WERI-Rb-1 (cell line): ENCODE results near the gene PPP2R2B.

ENCODE experiments used
- DNase-seq: peaks from one replicate; pipeline ENCODE4 v3.0.0-alpha.2; 2020
- H3K27ac ChIP-seq: fragments of 250-450 bp; sonication (Bioruptor Pico); 2 replicates; pipeline ENCODE4 v1.5.1; 2020; ENCODE audit warnings: mild to moderate bottlenecking, moderate library complexity
- H3K27me3 ChIP-seq: fragments of 250-450 bp; sonication (Bioruptor Pico); 2 replicates; pipeline ENCODE4 v1.5.1; 2021; ENCODE audit warnings: mild to moderate bottlenecking, low read depth, moderate library complexity; ENCODE audit not compliant: insufficient read depth, severe bottlenecking
- H3K36me3 ChIP-seq: fragments of 250-450 bp; sonication (Bioruptor Pico); 2 replicates; pipeline ENCODE4 v1.5.1; 2020; ENCODE audit warnings: mild to moderate bottlenecking, moderate library complexity
- H3K4me3 ChIP-seq: 2 replicates; pipeline ENCODE4 v1.5.1; 2011; ENCODE audit warnings: low read depth, mild to moderate bottlenecking, control low read depth, low read length
- H3K9me3 ChIP-seq: fragments of 250-450 bp; sonication (Bioruptor Pico); 2 replicates; pipeline ENCODE4 v1.5.1; 2021; ENCODE audit warnings: mild to moderate bottlenecking, moderate library complexity; ENCODE audit not compliant: severe bottlenecking
- TF ChIP-seq, protein P1 (sequence below): IDR thresholded peaks from 2 replicates; pipeline ENCODE4 v1.5.1; 2011; ENCODE audit warnings: low read depth, mild to moderate bottlenecking, control low read depth, inconsistent platforms, low read length

The PPP2R2B gene

DNA sequence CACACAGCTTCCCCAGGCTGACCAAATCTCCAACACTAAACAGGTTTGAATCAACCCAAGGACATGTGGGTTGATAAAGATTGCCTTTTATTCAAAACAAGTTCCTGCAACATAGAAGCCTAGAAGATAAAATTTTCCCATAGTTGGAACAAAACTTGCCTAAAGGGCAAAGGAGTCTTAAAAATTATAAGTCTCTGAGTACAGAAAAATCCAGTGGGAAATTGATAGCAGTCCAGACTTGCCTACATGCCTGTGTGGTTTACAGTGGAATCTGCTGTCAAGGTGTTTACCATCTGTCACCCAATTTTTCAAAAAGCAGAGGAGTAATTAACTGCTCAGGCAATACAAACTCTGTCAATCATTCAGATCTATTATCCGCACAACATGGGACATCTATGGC lies 168.2 kb downstream of the PPP2R2B start:
- no peaks in the 10 kb centered on the region for H3K27me3 ChIP-seq
- no peaks in the 10 kb centered on the region for H3K9me3 ChIP-seq
- TF ChIP-seq, protein P1, sequence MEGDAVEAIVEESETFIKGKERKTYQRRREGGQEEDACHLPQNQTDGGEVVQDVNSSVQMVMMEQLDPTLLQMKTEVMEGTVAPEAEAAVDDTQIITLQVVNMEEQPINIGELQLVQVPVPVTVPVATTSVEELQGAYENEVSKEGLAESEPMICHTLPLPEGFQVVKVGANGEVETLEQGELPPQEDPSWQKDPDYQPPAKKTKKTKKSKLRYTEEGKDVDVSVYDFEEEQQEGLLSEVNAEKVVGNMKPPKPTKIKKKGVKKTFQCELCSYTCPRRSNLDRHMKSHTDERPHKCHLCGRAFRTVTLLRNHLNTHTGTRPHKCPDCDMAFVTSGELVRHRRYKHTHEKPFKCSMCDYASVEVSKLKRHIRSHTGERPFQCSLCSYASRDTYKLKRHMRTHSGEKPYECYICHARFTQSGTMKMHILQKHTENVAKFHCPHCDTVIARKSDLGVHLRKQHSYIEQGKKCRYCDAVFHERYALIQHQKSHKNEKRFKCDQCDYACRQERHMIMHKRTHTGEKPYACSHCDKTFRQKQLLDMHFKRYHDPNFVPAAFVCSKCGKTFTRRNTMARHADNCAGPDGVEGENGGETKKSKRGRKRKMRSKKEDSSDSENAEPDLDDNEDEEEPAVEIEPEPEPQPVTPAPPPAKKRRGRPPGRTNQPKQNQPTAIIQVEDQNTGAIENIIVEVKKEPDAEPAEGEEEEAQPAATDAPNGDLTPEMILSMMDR: no peak
- no peak for DNase-seq
- H3K4me3 ChIP-seq: no peak overlapping the region
- no peaks in the 10 kb centered on the region for H3K36me3 ChIP-seq
- H3K27ac ChIP-seq: no peak overlapping the region

DNA sequence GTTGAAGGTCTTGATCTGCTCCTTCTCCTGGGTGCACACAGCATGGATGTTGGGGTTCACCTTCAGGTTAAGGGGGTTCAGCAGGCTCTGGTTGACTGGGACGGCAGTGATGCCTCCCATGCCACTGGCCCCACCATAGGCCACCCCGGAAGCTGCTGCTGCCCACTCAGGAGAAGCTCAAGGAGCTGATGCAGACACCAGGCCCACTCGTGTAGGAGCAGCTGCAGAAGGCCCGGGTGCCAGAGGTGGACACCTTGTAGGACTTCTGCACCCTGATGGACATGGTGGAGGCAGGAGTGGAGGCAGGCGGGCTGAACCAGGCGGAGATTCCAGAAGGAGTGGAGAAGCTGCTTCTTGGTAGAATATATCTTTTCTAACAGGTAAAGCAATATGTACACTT lies 171.2 kb downstream of the PPP2R2B start:
- no peak overlapping the region for H3K4me3 ChIP-seq
- no peak for DNase-seq
- H3K9me3 ChIP-seq: no peaks in the 10 kb centered on the region
- no peaks in the 10 kb centered on the region for H3K27me3 ChIP-seq
- H3K36me3 ChIP-seq: no peaks in the 10 kb centered on the region
- TF ChIP-seq, protein P1: no peak
- H3K27ac ChIP-seq: no peak overlapping the region

DNA sequence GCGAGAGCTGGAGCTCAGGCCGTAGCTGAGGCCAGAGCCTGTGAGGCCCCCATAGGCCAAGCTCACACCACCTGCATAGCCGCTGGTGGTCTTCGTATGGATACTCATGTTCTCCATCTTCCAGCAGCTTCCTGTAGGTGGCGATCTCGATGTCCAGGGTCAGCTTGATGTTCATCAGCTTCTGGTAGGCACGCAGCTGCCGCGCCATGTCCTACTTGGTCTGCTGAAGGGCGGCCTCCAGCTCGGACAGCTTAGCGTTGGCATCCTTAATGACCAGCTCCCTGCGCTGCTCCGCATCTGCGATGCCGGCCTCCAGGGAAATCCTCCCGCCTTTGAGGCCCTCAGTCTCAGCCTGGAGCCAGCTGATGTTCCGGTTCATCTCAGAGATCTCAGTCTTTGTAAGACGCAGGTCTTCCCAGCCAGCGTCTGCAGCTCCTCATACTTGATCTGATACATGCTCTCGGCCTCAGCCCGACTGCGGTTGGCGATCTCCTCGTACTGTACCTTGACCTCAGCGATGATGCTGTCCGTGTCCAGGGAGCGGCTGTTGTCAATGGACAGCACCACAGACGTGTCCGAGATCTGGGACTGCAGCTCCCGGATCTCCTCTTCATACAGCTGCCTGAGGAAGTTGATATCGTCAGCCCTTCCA lies 172.1 kb downstream of the PPP2R2B start:
- Histone ChIP-seq H3K36me3 (no peaks in the 10 kb centered on the region), H3K27me3 (no peaks in the 10 kb centered on the region), H3K9me3 (no peaks in the 10 kb centered on the region), H3K4me3 (no peak overlapping the region), H3K27ac (no peak overlapping the region)
- TF ChIP-seq, protein P1: peak; percentile 31; the same call in 1 of the 2 replicates
- DNase-seq: peak; percentile 26

DNA sequence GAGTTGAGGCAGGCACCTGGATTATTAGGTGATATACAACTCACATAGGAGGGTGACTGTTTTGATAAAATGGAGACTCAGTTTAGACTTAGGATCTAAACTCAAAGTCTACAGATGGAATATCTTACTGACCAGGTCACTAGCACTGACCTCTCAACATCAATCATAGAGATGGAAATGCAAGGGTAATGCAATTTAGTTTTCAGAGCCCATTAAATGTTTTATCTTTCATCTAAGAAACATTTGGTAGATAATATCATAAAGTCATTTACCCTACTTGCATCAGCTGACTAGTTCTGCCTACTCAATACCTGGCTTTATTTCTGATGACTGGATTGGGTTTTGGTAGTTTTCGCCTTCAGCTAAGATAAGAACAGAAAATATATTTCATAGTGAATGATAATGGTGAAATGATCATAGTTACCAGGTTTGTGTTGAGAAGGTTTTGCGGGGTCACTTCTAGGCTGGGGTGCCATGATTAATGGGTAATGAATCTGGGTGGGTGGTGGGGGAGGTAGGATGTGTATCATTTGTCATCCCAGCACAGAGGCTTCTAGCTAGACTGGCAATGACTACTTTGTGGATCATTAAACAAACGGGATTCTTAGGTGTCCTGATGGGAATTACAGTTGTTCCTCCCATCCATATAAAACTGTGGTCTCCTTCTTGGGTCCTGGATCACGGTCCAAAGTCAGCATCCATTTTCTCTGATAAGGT lies 173.4 kb downstream of the PPP2R2B start:
- Histone ChIP-seq H3K9me3 (no peaks in the 10 kb centered on the region), H3K27ac (no peak overlapping the region), H3K36me3 (no peaks in the 10 kb centered on the region), H3K4me3 (no peak overlapping the region), H3K27me3 (no peaks in the 10 kb centered on the region)
- no peak for DNase-seq
- TF ChIP-seq, protein P1: no peak

DNA sequence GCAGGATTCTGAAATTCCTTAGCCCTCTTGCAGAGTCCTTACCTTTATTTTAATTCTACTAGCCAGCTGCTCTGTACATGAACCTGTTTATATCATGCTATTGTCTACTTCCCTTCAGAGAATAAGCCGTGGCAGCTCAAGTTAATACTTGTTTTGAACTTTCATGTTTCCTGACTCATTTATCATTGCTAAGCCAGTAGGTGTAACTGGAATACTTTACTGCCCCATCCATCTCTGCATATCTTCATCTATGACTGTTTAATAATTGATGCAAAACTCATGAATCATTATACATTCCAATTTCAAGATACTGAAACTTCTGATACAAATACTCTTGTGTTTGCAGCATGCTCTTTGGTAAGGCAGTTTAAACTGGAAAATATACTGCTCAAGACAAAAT lies 174.7 kb downstream of the PPP2R2B start:
- H3K4me3 ChIP-seq: no peak overlapping the region
- no peaks in the 10 kb centered on the region for H3K27me3 ChIP-seq
- H3K9me3 ChIP-seq: no peaks in the 10 kb centered on the region
- TF ChIP-seq, protein P1: no peak
- no peak for DNase-seq
- no peaks in the 10 kb centered on the region for H3K36me3 ChIP-seq
- H3K27ac ChIP-seq: no peak overlapping the region
